NCI-H524 (cell line): ENCODE results near the gene TNFRSF19.

Experiments used
- DNase-seq, 2 experiments: peaks; one replicate each; lab custom pipeline; 2025; lab: John Stamatoyannopoulos, UW

TNFRSF19 gene

GRCh38 chr13:23716401-23716800 lies 146.2 kb downstream of the TNFRSF19 start:
- DNase-seq, result peak in 1 of 2 experiments; percentile 15

- no peak for DNase-seq
These were observed 148.8 kb downstream of the TNFRSF19 start for GRCh38 chr13:23718996-23719395.

- DNase-seq, result no peak
These were observed 152.7 kb downstream of the TNFRSF19 start for GRCh38 chr13:23722726-23723453.

GRCh38 chr13:23723471-23723870 lies 153.3 kb downstream of the TNFRSF19 start:
- no peak for DNase-seq

GRCh38 chr13:23724196-23724970 lies 154.2 kb downstream of the TNFRSF19 start:
- DNase-seq, result peak; percentile 97
